Activated naive CD4-positive, alpha-beta T cell treated with anti-CD3 and anti-CD28 coated beads for 36 hours (primary cell): ENCODE data around the gene SYTL1. TPM values are rescaled to one million over a fixed set of nuclear protein-coding genes. Genes with fewer than 3 reads are reported as not detected.

Experiments used
- CTCF ChIA-PET: fragments of 350-600 bp; sonication (Branson Sonifier 250); formaldehyde crosslinking; loops from one replicate; lab custom pipeline; 2021; ENCODE audit warnings: antibody characterized with exemption; lab: Charles Lee
- DNase-seq: peaks from one replicate; pipeline ENCODE4 v3.0.0-alpha.2; 2020
- H3K27ac Mint-ChIP-seq: one replicate; pipeline ENCODE4 v1.8.0; 2021; ENCODE audit warnings: mild to moderate bottlenecking, mixed read lengths
- H3K27me3 Mint-ChIP-seq: one replicate; pipeline ENCODE4 v1.8.0; 2021; ENCODE audit warnings: low read depth, mixed read lengths
- H3K36me3 Mint-ChIP-seq: one replicate; pipeline ENCODE4 v1.8.0; 2021; ENCODE audit warnings: low read depth, mixed read lengths
- H3K4me1 Mint-ChIP-seq: one replicate; pipeline ENCODE4 v1.8.0; 2021; ENCODE audit warnings: low read depth, mixed read lengths
- H3K4me3 Mint-ChIP-seq: one replicate; pipeline ENCODE4 v1.8.0; 2021; ENCODE audit warnings: mild to moderate bottlenecking, moderate library complexity, mixed read lengths
- H3K9me3 Mint-ChIP-seq: one replicate; pipeline ENCODE4 v1.8.0; 2021; ENCODE audit warnings: mixed read lengths
- intact Hi-C: fragments of 100-400 bp; cut with micrococcal nuclease; formaldehyde crosslinking; loops from one replicate; pipeline ENCODE4 v1.15.1; 2023
- total RNA-seq, 2 experiments: library from RNA; stranded (reverse); gene quantifications; one replicate each; pipeline ENCODE4 v1.2.3, GENCODE V29; 2021

SYTL1 gene
- total RNA-seq, 2 experiments from 2014 or later: 28.5 to 29.2 TPM

DNA sequence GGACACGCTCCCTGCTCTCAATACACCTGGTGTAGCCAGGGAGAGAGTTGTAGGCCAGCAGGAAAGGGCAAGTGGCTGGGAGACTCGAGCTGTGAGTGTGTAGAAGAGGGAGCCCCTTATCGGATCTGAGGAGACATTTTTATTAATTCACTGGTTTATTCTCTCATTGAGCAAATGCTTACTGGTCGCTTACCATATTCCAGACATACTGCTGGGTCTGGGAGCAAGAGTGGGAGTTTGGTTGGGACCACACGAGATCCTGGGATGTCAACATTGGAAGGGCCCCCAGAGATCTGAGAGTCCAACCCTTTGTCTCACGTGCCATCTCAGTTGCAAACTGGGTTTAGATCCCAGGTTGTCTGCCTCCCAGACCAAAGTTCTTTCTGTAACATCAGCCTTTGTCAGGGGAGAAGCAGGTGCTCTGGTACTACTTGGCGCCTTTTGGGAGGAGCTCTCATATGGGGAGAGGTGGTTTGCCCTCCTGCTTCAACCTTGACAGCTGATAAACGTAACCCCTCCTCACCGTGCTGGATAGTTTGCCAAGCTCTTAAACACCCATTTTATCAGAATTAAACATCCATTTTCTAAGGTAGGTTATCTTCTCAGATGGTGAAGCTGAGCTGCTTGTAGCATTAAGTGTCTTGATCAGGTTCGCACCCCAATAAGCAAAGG, 19.1 kb upstream of the SYTL1 start:
- Mint-ChIP-seq H3K27ac (peak overlapping the region; percentile 86), H3K36me3 (peaks cover 9% of the 10 kb centered on the region), H3K4me3 (peak overlapping the region; percentile 94), H3K9me3 (no peaks in the 10 kb centered on the region), H3K27me3 (no peaks in the 10 kb centered on the region), H3K4me1 (peaks cover 48% of the 10 kb centered on the region)
- DNase-seq: no peak
- intact Hi-C loops: loop anchor here (1.0 to 2.0 kb wide), 5 partner anchors 19 to 168 kb away; partner anchors contain the start of genes GPR3, MAP3K6, SLC9A1 and WASF2
- CTCF ChIA-PET: interaction anchor here (0.6 to 2.0 kb wide), 9 partner anchors 10 to 449 kb away, joined by 3 to 22 read pairs (median 3); no protein-coding TSS in a partner anchor

DNA sequence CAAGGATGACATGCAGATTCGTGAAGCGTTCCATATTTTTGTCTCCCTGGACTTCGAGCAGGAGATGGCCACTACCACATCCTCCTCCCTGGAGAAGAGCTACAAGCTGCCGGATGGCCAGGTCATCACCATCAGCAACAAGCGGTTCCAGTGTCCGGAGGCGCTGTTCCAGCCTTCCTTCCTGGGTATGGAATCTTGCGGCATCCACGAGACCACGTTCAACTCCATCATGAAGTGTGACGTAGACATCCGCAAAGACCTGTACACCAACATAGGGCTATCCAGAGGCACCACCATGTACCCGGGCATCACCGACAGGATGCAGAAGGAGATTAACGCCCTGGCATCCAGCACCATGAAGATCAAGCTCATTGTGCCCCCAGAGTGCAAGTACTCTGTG, 16.5 kb upstream of the SYTL1 start:
- peak overlapping the region; percentile 9 for H3K27ac Mint-ChIP-seq
- peaks cover 65% of the 10 kb centered on the region for H3K4me1 Mint-ChIP-seq
- no peak for DNase-seq
- no peak overlapping the region for H3K4me3 Mint-ChIP-seq
- CTCF ChIA-PET: no interaction called here
- H3K36me3 Mint-ChIP-seq: peaks cover 13% of the 10 kb centered on the region
- H3K27me3 Mint-ChIP-seq: no peaks in the 10 kb centered on the region
- no peaks in the 10 kb centered on the region for H3K9me3 Mint-ChIP-seq
- intact Hi-C loops: no loop called here

DNA sequence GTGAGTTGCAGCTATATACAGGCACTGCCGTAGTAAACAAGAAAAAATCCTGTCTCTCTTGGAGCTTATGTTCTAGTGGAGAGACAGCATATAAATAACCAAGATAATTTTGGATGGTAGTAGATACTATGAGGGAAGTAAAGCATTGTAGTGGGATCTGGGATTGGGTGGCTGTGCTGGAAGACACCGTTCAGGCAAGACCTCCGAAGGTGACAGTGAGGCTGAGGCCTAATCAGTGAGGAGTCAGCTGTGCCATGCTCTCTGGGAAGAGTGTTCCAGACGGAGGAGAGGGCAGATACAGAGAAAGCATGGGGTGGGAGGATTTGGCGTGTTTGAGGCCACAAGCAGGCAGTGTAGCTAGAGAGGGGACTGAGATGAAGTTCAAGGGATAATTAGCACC, 13.9 kb upstream of the SYTL1 start:
- H3K4me1 Mint-ChIP-seq: peaks cover 65% of the 10 kb centered on the region
- intact Hi-C loops: no loop called here
- H3K27ac Mint-ChIP-seq: peak overlapping the region; percentile 59
- H3K4me3 Mint-ChIP-seq: no peak overlapping the region
- CTCF ChIA-PET: interaction anchor here (1.0 to 2.1 kb wide), 4 partner anchors 27 to 67 kb away, joined by 3 to 8 read pairs (median 7); no protein-coding TSS in a partner anchor
- no peak for DNase-seq
- H3K9me3 Mint-ChIP-seq: no peaks in the 10 kb centered on the region
- H3K36me3 Mint-ChIP-seq: peaks cover 20% of the 10 kb centered on the region
- H3K27me3 Mint-ChIP-seq: no peaks in the 10 kb centered on the region

DNA sequence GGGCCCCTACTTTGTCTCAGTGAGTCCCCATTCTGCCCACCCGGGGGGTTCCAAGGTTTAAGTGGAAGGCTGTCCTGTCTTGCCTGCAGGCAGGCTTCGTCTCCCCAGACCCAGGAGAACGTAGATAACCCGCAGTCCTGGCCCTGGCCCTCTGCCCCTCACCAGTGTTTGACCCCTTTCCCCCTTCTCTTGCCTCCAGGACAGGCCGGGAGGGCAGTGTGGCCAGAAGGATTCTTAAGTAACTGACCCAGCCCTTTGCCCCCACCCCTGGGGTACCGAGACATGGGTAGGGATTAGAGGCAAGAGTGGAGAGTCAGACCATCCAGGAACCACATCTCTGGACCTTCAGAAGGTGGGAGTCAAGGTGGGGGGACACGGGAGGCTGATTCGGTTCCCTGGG, 11.0 kb upstream of the SYTL1 start:
- no peak for DNase-seq
- no peaks in the 10 kb centered on the region for H3K27me3 Mint-ChIP-seq
- H3K9me3 Mint-ChIP-seq: no peaks in the 10 kb centered on the region
- intact Hi-C loops: no loop called here
- CTCF ChIA-PET: no interaction called here
- no peak overlapping the region for H3K4me3 Mint-ChIP-seq
- H3K36me3 Mint-ChIP-seq: peaks cover 26% of the 10 kb centered on the region
- peaks cover 42% of the 10 kb centered on the region for H3K4me1 Mint-ChIP-seq
- H3K27ac Mint-ChIP-seq: peak overlapping the region; percentile 8

DNA sequence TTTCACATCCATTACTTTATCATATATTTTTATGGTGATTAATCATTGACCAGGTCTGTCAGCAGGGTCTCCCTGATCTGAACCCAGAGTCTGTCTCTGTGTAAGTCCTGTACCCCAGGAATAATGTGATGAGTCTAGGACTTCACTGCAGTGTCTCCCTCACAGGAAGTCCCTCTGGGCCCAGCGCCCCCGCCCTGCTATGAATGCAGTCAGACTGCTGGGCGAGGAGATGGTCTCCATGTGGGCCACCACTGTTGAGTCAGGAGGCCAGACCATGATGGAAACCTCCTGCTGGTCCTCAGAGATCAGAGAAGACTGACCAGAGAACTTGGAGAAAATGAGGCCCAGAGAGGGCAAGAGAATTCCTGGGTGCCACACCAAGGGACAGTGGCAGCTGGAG, 10.4 kb upstream of the SYTL1 start:
- no peak for DNase-seq
- Mint-ChIP-seq H3K4me3 (no peak overlapping the region), H3K36me3 (peaks cover 31% of the 10 kb centered on the region), H3K27ac (no peak overlapping the region), H3K9me3 (no peaks in the 10 kb centered on the region), H3K27me3 (no peaks in the 10 kb centered on the region), H3K4me1 (peaks cover 36% of the 10 kb centered on the region)
- intact Hi-C loops: no loop called here
- CTCF ChIA-PET: interaction anchor here (2.1 to 3.1 kb wide), 4 partner anchors 8 to 68 kb away, joined by 7 to 22 read pairs (median 12); partner anchors contain the start of gene TMEM222

DNA sequence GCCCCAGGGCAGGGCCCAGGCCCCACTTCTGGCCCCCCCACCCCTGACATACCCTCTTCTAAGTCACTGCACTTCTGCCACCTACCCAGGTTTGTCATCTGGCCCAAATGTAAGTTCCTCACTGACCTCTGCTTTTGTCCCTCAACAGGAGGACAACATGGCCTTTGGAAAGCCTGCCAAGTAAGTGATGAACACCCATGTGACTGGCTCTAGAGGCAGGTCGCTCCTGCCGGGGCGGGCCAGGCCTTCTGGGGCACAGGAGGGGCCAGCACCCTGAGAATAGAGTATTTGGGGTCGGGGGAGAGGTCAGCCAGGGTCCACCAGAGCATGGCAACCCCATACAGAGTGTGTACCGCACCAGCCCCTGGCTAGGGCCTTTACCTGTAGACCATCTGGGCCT, 9.9 kb upstream of the SYTL1 start:
- H3K9me3 Mint-ChIP-seq: no peaks in the 10 kb centered on the region
- intact Hi-C loops: loop anchor here (1.0 kb wide), 1 partner anchor 56 kb away; no protein-coding TSS in a partner anchor
- DNase-seq: no peak
- H3K4me3 Mint-ChIP-seq: no peak overlapping the region
- H3K4me1 Mint-ChIP-seq: peaks cover 31% of the 10 kb centered on the region
- no peak overlapping the region for H3K27ac Mint-ChIP-seq
- H3K36me3 Mint-ChIP-seq: peaks cover 34% of the 10 kb centered on the region
- CTCF ChIA-PET: interaction anchor here (0.8 to 5.1 kb wide), 23 partner anchors 7 to 287 kb away, joined by 3 to 41 read pairs (median 7); partner anchors contain the start of genes SYTL1 and TMEM222
- H3K27me3 Mint-ChIP-seq: no peaks in the 10 kb centered on the region

DNA sequence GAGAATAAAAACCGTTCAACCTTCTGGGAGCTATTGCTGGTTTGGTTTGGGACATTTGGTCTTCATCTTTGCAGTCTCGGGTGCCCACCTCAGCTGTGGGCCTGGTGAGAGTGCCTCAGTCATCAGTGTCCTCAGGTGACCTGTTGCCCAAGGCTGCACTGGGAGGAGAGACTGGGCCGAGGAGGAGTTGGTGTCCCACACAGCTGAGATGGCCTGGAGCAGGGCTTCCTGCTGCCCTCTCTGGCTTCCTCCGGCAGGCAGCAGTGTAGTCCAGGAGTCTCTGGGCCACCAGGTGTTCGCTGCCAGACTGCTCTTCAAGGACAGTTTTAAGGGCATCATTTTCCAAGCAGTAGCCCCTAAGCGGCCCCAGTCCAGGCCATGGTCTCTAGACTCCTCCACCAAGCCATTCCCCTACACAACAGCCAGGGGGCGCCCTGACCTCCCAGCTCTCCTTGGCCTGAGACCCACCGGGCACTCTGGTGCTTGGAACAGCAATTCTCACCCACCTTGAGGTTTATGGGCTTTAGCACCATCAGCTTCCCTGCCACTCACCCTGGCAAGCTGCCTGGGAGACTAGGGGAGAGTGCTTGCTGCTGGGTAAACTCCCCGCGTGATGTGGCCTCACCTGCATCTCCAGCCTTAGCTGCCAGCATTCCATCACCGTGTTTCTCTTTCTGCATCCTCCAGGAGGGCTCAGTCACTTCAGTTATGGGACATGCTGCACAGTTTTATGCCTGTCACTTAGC, 9.1 kb upstream of the SYTL1 start:
- H3K27ac Mint-ChIP-seq: no peak overlapping the region
- CTCF ChIA-PET: interaction anchor here (0.6 to 5.1 kb wide), 36 partner anchors 8 to 532 kb away, joined by 3 to 41 read pairs (median 4); partner anchors contain the start of genes MAP3K6, SYTL1 and TMEM222
- no peaks in the 10 kb centered on the region for H3K9me3 Mint-ChIP-seq
- intact Hi-C loops: loop anchor here (1.0 kb wide), 1 partner anchor 56 kb away; no protein-coding TSS in a partner anchor
- peak; percentile 68 for DNase-seq
- H3K4me3 Mint-ChIP-seq: no peak overlapping the region
- H3K4me1 Mint-ChIP-seq: peaks cover 26% of the 10 kb centered on the region
- H3K27me3 Mint-ChIP-seq: no peaks in the 10 kb centered on the region
- H3K36me3 Mint-ChIP-seq: peaks cover 32% of the 10 kb centered on the region

DNA sequence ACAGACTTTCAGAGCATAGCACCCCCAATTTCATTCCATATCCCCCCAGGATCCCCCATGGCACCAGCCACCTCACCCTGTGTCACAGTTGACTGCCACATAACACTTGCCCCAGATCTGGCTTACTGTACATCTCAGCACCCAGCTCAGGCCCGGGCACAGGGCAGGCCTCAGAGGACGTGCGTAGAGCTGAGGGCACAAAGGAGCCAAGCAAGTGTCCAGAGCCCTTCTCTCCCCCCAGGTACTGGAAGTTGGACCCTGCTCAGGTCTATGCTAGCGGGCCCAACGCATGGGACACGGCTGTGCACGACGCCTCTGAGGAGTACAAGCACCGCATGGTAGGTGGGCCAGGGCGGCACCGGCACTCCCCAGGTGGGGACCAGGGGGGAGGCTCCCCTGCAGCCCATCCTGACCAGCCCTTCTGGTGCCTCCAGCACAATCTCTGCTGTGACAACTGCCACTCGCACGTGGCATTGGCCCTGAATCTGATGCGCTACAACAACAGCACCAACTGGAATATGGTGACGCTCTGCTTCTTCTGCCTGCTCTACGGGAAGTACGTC, 8.0 kb upstream of the SYTL1 start:
- peaks cover 28% of the 10 kb centered on the region for H3K36me3 Mint-ChIP-seq
- H3K27me3 Mint-ChIP-seq: no peaks in the 10 kb centered on the region
- intact Hi-C loops: no loop called here
- H3K4me3 Mint-ChIP-seq: no peak overlapping the region
- H3K4me1 Mint-ChIP-seq: peaks cover 16% of the 10 kb centered on the region
- no peak overlapping the region for H3K27ac Mint-ChIP-seq
- no peaks in the 10 kb centered on the region for H3K9me3 Mint-ChIP-seq
- CTCF ChIA-PET: interaction anchor here (0.7 to 5.1 kb wide), 22 partner anchors 9 to 396 kb away, joined by 3 to 41 read pairs (median 4); partner anchors contain the start of genes MAP3K6 and TMEM222
- no peak for DNase-seq

DNA sequence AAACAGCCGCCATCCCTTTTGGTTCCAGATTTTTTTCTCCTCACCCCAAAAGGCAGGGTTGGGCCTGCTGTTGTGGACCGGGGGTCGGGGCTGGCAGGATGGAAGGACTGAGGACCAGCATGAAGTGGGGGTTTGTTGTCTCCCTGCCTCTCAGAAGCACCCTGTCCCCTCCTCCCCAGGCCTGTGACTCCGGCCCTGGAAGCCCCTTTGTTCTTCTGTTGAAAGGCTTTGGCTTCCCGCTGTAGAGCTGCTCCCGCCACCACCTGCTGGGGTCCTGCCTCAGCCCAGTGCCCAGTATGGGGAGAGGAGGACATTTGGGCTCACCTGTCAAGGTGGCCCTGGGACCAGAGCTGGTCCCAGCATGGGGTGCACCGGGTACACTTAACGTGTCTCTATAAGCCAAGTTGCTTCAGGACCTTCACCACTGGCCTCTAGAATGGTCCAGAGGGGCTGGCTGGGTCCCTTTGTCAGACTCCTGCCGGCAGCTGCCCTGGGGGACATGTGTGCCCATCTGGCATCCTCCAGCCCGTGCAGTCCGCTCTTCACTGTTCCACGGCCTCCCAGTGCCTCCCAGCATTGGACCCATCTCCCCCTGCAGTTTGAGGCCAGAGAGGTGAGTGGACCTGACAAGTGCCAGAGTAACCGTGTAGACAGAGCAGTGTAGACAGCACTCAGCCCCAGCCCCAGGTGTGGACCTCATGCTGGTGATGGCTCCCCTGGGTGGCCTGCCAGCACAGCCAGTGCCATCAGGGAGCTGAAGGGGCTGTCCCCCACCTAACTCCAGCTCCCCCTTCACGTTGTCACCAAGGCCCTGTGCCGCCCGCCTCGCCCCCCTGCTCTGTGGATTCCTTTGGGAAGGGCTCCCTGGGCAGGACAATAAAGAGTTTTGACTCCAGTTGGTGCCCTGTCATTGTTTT, 6.1 kb upstream of the SYTL1 start:
- no peaks in the 10 kb centered on the region for H3K27me3 Mint-ChIP-seq
- H3K4me3 Mint-ChIP-seq: no peak overlapping the region
- CTCF ChIA-PET: interaction anchor here (0.8 to 5.1 kb wide), 4 partner anchors 10 to 62 kb away, joined by 3 to 41 read pairs (median 6); no protein-coding TSS in a partner anchor
- intact Hi-C loops: no loop called here
- no peaks in the 10 kb centered on the region for H3K9me3 Mint-ChIP-seq
- DNase-seq: no peak
- H3K4me1 Mint-ChIP-seq: peaks cover 21% of the 10 kb centered on the region
- peaks cover 27% of the 10 kb centered on the region for H3K36me3 Mint-ChIP-seq
- no peak overlapping the region for H3K27ac Mint-ChIP-seq

DNA sequence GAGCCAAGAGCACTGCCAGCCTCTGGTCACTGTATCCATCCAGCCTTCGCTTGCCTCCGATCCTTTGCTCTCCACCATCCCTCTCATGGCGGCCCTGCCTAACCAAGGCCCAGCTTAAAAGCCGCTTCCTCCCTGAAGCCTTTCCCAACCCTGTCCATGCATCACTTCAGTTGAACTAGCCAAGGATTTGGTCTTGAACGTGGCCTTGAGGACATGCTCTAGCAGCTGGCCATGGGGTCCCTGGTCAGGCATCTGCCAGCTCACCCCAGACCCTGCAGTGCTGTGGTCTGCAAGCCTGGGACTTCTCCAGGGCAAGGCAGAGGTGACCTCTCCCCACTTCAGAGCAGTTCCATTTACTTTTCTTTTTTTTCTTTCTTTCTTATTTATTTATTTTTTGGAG, 5.1 kb upstream of the SYTL1 start:
- CTCF ChIA-PET: interaction anchor here (0.8 to 5.1 kb wide), 4 partner anchors 9 to 61 kb away, joined by 3 to 41 read pairs (median 6); no protein-coding TSS in a partner anchor
- no peaks in the 10 kb centered on the region for H3K27me3 Mint-ChIP-seq
- no peak for DNase-seq
- H3K9me3 Mint-ChIP-seq: no peaks in the 10 kb centered on the region
- H3K27ac Mint-ChIP-seq: no peak overlapping the region
- intact Hi-C loops: no loop called here
- H3K4me3 Mint-ChIP-seq: no peak overlapping the region
- H3K36me3 Mint-ChIP-seq: peaks cover 27% of the 10 kb centered on the region
- peaks cover 25% of the 10 kb centered on the region for H3K4me1 Mint-ChIP-seq

DNA sequence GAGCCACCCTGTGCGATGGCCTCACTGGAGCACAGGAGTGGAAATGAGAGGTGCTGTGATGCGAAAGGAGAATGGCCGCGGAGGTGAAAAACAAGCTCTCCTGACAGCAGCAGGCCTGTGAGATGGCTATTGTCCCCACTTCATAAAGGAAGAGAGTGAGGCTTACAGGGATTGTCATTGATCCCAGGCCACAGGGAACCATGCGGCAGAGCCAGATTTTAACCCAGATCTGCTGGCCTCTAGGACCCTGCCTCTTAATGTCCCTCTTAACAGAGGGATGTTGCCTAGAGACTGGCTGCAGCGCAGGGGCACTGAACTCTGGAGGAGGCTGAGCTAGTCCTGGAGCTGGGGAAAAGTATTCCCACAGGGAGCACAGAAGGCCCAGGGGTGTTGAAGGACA, 3.1 kb upstream of the SYTL1 start:
- no peak overlapping the region for H3K4me3 Mint-ChIP-seq
- no peaks in the 10 kb centered on the region for H3K27me3 Mint-ChIP-seq
- CTCF ChIA-PET: interaction anchor here (2.2 to 3.4 kb wide), 2 partner anchors 16 to 18 kb away, joined by 5 to 12 read pairs; no protein-coding TSS in a partner anchor
- DNase-seq: no peak
- no peak overlapping the region for H3K27ac Mint-ChIP-seq
- H3K9me3 Mint-ChIP-seq: no peaks in the 10 kb centered on the region
- H3K36me3 Mint-ChIP-seq: peaks cover 15% of the 10 kb centered on the region
- H3K4me1 Mint-ChIP-seq: peaks cover 41% of the 10 kb centered on the region
- intact Hi-C loops: no loop called here
